ENCODE results near the gene CTNNA2.

DNA sequence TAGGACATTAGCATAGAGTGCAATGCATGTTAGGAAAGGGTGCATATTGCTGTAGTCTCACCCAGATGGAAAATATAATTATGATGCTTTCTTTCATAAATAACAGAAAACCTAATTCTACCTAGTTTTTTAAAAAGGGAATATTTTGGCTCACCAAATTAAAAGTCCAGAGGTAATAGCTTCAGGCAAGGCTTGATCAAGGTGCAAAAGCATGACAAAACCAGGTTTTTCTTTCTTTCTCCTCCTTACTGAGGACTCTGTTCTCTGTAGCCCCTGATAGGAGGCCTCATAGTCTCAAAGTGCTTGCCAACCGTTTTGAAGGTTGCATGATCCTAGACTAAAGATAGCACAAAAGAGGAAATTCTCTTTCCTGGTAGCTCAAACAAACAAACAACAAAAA is 349.9 kb downstream of the CTNNA2 start:
- TF ChIP-seq CTCF (IDR thresholded peaks at IDR 0.05) (no peak), POLR2A (IDR thresholded peaks at IDR 0.05) (no peak), EP300 (IDR thresholded peaks at IDR 0.05) (no peak)
